Measurements from ENCODE around the gene PPP2R3B.
"Not testable (repeated sequence)": the region's sequence is repeated elsewhere in the genome, so short reads cannot be mapped to it uniquely, and the experiment has no call there.

The PPP2R3B gene

DNA sequence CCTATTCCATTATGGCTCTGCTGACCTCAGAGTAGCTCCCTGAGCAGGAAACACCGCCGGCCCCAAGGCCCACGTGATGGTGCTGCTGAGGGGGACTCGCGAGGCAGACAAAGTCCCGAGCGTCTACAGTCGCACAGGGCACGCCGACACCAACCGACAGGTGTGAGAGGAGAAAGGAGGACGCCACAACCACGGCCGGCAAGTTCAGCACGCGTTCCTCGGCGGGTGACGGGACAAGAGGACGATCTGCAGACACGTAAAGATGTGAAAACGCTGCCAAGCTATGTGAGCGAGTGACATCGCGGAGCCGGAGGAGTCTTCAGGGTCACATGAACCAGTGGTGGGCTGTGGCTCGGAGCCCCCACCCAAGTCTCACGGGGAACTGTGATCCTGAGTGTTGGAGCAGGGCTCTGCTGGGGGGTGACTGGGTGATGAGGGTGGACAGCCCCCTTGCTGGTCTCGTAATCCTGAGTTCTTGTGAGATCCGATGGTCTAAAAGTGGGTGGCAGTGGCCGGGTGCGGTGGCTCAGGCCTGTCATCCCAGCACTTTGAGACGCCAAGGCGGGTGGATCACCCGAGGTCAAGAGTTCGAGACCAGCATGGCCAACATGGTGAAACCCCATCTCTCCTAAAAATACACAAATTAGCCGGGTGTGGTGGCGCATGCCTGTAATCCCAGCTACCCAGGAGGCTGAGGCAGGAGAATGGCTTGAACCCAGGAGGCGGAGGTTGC is 34.0 kb downstream of the PPP2R3B start:
- no peak for DNase-seq

DNA sequence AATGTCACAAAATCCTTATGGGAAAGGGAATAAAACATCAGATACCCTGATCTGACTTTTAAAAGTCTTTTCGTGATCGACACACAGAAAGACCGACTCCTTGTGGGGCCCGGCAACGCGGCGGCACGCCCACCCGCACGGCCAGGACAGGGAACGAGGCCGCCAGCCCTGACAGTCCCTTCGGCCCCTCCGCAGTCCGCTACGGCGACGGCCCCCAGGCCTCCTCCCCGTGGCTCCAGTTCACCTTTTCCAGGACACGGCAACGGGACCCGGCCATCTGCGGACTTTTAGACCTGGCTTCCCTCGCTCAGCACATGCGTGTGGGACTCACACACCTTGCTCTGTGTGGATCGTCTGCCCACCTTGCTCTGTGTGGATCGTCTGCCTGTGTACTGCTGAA is 34.5 kb downstream of the PPP2R3B start:
- no peak for DNase-seq

DNA sequence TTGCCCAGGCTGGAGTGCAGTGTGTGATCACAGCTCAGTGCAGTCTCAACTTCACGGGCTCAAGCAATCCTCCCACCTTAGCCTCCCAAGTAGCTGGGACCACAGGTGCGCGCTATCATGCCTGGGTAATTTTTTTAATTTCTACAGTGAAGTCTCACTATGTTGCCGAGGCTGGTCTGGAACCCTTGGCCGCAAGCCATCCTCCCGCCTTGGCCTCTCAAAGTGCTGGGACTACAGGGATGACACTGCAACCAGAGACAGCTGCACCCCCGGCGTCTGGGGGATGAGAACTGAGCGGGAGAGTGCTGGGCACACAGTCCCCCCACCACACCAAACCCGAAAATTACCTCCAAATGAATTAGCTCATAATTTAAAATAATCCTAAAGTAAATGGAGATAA is 35.0 kb downstream of the PPP2R3B start:
- DNase-seq: no peak

DNA sequence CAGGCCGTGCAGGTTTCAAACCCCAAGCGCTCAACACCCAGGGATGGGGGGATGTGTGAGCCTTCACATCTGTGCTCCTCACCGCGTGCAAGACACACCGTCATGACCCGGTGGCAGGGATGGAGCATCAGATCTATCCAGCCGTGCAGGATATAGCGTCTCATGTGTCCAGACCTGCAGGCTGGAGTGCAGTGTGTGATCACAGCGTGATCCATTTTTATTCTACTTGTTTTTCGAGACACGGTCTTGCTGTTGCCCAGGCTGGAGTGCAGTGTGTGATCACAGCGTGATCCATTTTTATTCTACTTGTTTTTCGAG is 35.4 kb downstream of the PPP2R3B start:
- DNase-seq: not testable (repeated sequence)

DNA sequence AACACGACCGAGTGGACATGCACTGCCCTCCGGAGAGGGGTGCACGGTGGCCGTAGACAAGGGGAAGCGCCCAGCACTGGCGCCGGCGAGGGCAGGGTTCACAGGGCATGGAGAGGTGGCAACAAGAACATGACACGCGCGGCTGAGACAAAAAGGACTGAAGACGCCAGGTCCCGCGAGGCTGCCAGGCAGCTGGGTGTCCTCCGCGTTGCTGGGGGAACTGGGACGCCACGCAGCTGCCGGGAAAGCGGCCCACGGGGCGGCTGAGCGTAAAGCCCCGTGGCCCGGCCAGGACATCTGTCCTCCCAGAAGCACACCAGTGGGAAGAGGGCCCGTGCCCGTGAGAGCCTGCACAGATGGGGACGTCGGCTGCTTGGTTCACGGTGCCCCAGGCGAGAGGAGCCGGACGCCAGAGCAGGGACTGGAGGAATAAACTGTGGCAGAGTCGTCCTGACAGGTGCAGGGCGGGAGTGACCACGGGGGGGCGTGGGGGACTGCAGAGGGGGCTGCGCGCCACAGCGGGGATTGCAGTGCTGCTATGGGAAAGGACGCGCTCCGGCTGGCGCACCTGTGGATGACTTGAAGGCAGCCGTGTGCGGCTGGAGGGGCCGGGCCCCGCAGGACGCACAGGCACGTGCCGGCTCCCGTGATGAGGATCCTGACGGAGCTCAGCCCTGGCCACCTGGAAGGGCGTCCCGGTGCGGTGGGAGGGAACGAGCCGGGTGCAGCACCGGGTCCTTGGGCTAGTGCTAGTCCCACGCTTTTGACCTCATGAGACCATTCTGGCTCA is 36.0 kb downstream of the PPP2R3B start:
- DNase-seq: no peak

DNA sequence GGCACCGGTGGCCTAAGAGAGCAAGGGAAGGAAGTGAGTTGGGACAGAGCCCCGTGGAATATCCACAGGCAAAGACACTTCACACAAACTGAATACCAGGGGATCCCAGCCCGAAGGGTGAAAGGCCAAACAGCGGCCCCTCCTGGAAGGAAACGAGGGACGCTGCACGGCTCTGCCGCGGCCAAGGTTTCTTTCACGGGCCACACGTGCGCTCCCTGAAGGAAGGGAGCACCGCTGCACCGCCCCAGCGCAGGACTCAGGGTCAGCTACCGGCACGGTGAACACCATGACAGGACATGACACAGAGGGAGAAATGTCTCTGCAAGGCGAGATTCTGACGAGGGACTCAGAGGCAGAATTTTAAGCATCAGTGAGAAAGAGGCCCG is 36.6 kb downstream of the PPP2R3B start:
- DNase-seq: no peak

DNA sequence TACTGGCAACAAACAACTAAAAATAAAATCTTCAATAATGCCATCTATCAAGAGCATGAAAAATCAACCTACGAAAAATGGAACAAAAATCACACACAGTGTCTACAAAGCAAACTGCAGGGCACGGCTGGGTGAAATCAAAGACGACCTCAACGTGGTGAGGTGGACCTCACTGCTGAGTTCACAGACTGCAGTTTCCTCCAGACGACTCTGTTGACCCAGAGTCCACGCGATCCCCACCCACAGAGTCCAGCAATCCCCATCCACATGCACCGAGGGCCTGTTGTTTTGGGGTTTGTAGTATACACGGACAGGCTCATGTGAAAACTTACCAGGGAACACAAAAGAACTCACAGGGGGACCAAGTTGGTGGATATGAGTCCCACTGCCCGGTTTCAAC is 37.0 kb downstream of the PPP2R3B start:
- DNase-seq: no peak

DNA sequence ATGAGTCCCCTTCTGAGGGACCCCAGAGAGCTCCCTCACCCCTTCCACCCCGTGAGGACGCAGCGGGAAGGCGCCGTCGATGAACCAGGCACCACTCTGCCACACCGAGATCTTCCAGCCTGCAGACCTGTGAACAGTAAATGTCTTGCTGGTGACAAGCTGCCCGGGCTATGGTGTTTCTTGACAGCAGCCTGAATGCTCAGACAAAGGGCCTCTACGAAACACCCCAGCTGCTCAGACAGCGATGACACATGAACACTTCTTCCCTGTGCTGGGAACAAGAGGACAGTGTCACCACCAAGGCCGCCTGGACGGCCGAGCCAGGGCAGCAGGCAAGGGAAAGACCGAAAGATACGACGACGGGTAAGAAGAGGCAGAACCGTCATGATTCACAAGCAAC is 37.5 kb downstream of the PPP2R3B start:
- DNase-seq: no peak

DNA sequence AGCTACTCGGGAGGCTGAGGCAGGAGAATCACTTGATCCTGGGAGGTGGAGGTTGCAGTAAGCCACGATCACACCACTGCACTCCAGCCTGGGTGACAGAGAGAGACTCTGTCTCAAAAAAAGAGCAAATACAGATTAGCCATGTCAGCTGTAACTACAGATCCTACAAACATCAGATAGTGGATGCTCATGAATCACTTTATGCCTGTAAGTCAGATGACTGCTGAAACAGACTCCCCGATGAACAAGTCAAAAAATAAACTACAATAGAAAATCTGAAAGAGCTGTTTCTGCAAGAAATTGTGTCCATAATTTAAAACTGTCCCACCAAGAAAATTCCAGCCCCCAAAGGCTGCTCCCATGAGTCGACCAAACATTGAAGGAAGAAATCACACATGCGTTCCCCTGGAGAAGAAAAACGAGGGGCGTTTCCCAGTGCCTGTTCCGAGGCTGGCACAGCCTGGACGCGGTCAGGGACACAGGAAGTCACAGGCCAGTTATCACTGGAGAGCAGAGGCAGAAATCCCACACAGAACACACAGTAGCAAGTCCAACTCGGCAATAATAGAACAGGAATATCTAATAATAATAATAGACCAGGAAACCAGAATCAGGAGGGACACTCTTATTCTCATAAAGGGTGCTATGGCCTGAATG is 38.1 kb downstream of the PPP2R3B start:
- DNase-seq: no peak

DNA sequence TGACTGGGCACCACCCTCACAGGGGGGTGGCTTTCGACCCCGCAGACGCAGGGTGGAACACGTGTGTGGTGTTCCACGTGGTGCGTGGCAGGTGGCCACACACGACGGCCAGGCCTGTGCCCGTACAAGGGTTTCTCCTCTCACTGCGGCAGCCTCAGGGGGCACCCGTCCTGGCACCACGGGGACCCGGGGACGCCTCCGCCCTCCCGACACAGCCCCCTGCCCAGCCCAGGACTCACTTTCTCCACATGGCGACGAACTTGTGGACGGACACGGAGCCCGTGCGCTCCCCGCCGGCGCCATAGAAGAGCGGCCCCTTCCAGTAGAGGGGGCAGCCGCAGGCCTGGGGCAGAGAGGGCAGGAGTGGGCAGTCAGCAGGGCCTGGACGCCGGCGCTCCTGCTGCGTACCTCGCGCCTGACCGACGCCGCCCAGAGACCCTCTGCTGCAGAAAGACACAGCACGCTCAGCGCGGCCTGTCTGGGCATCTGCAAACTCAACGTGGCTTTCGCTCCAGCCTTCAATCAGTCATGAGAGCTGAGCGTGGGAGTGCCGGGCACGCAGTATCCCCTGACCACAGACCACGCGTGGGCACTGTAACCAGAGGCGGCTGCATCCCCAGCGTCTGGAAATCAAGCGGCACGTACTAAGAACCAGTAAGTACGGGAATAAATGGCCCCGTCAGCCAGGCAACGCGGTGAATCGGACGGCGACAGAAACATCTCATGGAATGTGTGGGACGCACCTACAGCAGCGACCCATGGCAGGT is 39.2 kb downstream of the PPP2R3B start:
- DNase-seq: no peak

DNA sequence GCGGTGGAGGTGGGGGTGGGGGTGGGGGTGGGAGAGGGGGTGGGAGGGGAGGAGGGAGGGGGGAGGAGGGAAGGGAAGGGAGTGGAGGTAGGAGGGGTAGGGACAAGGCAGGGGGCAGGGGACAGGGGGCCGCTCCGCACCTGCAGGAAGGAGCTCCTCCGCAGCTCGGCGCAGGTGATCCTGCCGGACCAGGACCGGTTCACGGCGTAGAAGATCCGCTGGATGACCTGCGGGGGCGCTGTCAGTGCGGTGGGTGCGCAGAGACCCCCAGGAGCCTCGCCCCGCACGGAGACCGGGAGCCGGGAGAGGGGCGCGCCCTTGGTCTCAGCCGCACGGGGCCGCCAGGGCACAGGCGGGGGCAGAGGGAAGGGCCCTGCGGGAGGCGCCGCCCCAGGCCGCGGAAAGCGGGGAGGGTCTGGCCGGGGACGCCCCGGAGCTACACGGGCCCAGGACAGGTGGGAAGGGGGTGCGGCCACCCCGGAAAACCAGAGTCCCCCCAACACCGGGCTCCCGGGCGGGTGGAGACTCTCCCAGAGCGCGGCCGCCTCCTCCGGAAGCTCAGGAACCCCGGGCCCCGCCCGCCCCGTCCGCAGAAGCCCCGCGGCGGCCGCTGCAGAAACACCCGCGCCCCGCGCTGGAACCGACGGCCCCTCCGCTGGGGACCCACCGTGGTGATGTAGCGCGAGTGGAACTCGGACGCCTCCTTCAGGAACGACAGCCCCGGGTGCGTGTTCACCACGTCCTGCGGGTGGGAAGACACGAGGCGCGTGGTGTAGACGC is 40.5 kb downstream of the PPP2R3B start:
- DNase-seq: no peak

DNA sequence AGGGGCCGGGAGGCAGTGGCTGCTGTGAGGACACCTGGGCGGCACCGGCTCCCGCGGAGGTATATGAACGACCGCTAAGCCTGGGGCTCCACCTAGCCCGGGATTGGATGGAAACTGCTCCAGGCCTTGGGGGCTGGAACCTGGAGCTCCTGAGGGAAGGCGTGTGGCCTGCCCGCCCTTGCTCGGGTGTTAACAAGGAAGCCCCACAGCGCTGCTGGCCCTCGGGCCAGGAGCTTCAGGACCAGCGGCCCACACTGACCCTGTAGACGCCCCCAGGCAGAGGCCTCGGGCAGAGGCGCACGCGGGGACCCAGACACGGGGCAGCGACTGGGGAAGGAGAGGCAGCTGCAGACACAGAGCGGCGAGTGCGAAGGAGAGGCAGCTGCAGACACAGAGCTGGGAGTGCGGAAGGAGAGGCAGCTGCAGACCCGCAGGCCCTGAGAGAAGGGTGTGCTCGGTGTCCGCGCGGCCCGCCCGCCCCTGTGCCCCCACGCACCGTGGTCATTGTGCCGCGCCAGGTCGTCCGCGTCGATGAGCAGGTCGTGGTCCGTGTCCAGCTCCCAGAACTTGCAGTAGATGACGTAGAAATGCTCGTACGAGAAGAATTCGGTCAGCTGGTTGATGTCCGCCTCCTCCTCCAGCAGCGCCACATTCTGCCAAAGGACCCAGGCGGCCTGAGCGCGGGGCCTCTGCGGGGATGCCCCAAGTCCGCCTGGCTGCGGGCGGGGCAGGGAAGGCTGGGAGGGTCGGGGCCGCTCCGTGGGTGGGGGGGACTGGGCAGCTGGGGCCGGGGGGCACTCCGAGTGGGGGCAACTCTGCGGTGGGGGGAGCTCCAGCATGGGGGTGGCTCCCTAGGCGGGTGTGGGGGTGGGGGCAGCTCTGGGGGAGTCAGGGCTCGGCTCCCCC is 41.4 kb downstream of the PPP2R3B start:
- no peak for DNase-seq

DNA sequence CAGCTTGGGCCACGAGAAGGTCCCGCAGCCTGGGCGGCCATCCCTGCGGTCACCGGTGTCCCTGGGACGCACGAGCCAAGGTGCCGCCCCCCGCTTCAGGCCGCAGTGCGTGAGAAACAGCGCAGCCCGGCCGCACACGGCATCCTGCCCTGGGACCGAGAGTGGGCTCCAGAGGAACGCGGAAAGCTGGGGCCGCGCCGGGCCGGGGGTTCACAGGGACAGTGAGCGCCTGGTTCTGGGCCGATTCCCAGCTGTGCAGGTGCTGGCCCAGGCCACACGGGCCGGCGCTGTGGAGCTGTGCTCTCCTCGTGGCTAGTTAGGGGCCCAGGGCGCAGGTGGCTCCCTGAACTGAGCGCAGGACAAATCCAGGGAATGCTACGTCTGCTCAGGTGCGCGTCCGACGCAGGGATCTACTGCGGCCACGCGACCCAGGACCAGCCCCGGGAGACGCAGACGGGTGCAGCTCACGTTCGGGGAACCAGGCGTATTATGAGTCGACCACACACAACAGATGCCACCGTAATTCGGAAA is 42.3 kb downstream of the PPP2R3B start:
- no peak for DNase-seq

DNA sequence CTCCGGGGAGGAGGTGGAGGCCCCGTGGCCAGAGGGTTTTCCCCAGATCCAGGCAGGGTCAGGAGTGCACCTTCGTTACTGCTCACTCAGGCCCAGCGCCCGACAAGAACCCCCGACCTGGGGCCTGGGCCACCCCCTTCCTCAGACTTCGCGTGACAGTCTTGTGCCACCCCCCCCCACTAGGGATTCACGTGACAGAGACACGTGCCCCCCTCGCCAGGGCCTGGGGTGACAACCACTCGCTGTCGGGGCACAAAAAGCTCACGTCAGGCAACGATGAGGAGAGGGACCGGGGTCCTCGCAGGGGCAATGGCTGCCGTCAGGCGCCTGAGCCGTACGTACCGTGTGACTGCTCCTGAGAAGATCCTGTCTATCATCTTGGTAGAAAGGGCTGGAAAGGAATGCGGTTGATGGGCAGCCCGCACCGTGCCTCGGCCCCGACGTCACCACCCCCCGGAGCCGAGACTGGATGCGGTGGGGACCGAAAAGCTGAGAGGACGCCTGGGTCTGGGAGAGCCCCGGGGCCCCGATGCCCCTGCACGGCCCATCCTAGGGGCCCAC is 45.1 kb downstream of the PPP2R3B start:
- DNase-seq: no peak

DNA sequence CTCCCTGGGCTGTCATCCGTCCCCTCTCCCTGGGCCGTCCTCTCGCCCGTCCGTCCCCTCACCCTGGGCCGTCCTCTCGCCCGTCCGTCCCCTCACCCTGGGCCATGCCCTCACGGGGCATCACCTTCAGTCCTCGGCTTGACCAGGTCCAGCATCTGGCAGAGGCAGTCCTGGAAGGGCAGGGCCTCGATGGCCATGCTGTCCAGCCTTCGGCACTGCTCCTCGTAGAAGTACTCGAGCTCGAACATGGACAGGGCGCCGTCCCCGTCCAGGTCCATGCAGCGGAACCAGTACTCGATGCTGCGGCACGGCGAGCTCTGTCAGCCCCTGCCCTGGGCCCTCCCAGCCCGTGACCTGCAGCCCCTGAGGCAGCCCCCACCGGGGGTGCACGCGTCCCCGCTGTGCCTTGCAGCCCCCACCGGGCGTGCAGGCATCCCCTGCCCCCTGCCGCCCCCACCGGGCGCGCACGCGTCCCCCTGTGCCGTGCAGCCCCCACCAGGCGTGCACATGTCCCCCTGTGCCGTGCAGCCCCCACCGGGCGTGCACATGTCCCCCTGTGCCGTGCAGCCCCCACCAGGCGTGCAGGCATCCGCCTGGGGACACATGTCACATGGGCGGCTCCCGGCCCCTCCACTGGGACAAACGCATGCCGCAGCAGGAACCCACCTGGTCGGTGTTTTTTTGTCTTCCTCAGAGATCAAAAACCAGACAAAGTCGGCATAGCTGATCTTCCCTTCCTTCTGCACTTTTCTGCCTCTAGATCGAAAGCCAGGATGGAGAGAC is 45.9 kb downstream of the PPP2R3B start:
- no peak for DNase-seq

DNA sequence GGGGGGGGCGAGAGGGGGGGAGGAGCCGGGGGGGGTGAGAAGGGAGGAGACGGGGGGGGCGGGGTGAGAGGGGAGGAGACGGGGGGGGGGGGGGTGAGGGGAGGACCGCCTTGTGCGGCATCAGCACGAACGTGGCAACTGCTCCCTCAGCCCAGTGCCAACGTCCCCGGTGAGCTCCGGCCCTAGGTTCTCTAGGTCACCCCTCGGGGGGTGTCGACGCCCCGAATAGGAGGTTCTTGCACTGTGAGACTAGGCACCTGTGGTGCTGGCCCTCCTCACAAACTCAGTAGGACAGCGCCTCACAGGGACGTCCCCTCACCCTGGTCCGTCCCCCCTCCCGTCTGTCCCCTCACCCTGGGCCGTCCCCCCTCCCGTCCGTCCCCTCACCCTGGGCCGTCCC is 46.6 kb downstream of the PPP2R3B start:
- DNase-seq: no peak

DNA sequence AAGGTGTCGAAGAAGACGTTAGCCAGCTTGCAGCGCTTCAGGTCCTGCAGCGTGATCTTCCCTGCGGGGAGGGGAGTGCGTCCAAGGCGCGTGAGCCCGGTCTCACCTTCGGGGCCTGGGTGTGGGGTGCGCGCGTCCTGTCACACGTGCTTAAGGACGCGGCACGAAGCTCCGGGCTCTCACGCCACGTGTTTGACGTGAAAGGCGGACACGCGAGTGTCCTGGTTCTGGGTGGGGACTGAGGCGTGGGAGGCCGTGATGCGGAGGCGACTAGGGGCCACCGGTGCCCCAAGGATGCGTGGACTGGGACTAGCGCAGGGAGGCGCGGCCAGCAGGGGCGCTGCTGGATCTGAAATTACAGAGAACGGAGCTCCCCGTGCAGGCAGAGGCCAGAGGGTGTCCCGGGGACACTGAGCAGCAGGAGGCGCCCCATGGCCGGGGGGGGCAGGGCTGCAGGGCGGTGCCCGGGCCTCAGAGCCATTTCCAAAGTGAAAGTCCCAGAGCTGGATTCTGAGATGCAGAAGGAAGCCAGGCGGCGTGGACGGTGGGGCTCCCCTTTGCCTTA is 47.8 kb downstream of the PPP2R3B start:
- no peak for DNase-seq

DNA sequence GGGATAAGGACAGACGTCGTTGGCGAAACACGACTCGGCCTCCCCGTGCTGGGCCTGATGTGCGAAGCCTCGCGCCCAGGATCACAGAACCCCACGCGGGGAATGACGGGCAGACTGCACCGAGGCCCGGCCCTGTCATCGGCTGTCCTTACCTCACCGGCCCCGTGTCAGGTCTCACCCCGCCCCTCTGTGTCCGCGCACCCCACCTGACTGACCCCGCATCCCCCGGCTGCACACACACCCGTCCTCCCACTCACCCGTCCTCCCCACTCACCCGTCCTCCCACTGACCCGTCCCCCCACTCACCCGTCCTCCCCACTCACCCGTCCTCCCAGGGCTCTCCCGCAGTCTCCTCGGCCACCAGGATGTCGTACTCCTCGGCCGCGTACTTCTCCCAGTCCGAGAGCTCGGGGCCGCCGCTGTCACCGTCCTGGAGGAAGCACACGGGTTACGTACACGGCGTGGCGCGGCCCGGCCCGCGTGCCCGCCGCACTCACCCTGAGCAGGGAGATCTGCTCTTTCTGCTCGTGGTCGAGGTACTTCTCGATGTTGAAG is 48.3 kb downstream of the PPP2R3B start:
- no peak for DNase-seq

DNA sequence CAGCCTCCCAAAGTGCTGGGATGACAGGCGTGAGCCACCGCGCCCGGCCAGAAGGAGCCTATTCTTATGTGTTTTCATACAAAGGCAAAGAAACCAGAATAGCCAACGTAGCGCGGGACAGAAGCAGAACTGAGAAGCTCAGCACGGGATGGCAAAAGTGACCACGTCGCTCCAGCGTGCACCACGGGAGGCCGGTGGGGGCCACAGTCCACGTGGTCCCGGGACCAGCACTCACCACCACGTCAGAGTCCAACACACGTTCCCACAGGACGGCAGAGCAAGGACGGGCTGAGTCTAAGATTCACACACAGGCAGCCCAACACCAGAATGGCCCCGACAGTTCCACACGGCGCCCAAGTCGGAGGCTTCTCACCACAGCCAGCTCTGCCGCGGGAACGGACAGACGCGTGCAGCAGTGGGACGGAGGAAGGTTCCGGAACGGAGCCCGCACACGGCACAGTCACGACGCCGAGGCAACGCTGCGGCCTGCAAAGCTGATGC is 49.3 kb downstream of the PPP2R3B start:
- no peak for DNase-seq
